Right cardiac atrium (tissue), 5 donors: Measurements from ENCODE around the gene PPDPF. TPM values are rescaled to one million over a fixed set of nuclear protein-coding genes. Genes with fewer than 3 reads are reported as not detected.
A peak's percentile ranks its signal among the peaks of the same experiment; 100 is the strongest.

Experiments
- ATAC-seq, 2 donors: fragments of 200-7000 bp; cut with Tn5 transposase; one replicate each; pipeline versions ENCODE4 v1.8.0 to v1.9.1; 2020; ENCODE audit warnings: moderate library complexity in 2 of 2, mild to moderate bottlenecking in 1 of 2
- DNase-seq, 3 donors: peaks; one replicate each; pipeline ENCODE4 v3.0.0-alpha.2; 2020
- H3K27ac ChIP-seq: one replicate; pipeline ENCODE4 v1.5.1; 2013; ENCODE audit warnings: mild to moderate bottlenecking, low read length, control low read depth, moderate library complexity
- H3K27me3 ChIP-seq: one replicate; pipeline ENCODE4 v1.6.1; 2013; ENCODE audit not compliant: control insufficient read depth, insufficient read depth
- H3K4me1 ChIP-seq: one replicate; pipeline ENCODE4 v1.6.1; 2013; ENCODE audit warnings: low read length; ENCODE audit not compliant: control insufficient read depth, insufficient read depth
- H3K4me3 ChIP-seq: one replicate; pipeline ENCODE4 v1.5.1; 2013; ENCODE audit warnings: low read length, control low read depth
- H3K9me3 ChIP-seq: one replicate; pipeline ENCODE4 v1.6.1; 2013; ENCODE audit warnings: low read length; ENCODE audit not compliant: control insufficient read depth
- WGBS: extraction: QIAGEN DNeasy Blood & Tissue Kit; methylation state at CpG from one replicate; pipeline ENCODE4 v1.1.7; 2013; 5-methylcytosine and 5-hydroxymethylcytosine counted together
- intact Hi-C, 4 donors: fragments of 100-400 bp; cut with DNase I; formaldehyde crosslinking; loops; one replicate each; pipeline versions ENCODE4 v1.11.0 to v1.14.0; 2022 to 2023
- long read RNA-seq, 4 donors: library from polyadenylated mRNA; unstranded; transcript quantifications; one replicate each; pipeline ENCODE4 v2.0.0, GENCODE V29; 2020 to 2021
- polyA plus RNA-seq: library from polyadenylated mRNA; stranded (reverse); fragments of 200-250 nt; gene quantifications from one replicate; pipeline ENCODE4 v1.2.3, GENCODE V29; 2013
- total RNA-seq, 4 donors: library from RNA; stranded (reverse); fragmentation: NEBNext Ultra II Directional; extraction: Animal tissue kit (Norgen Biotek cat#: 25700); gene quantifications; one replicate each; pipeline ENCODE4 v1.2.1, GENCODE V29; 2021
- donor health status: healthy with polysubstance abuse.
- donor health status: DM: no; HTN: yes; CAD: no.
- donor health status: DM: no; HTN: no; CAD: no.
- donor health status: DM: no; HTN: yes; CAD: no; lungs with severe emphysema.
- donor health status: DM: yes; HTN: yes; CAD: no.

PPDPF gene, protein sequence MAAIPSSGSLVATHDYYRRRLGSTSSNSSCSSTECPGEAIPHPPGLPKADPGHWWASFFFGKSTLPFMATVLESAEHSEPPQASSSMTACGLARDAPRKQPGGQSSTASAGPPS
- total RNA-seq (100 to 1,000 TPM; 143 to 244 (median 223) TPM), polyA plus RNA-seq (276 TPM)
- long read RNA-seq, donor 1, transcript PPDPF-202 (4 exons, 868 nt): major isoform, 20 of 20 reads
- long read RNA-seq, donor 1, partial matches to known transcripts: 0 of 20 reads
- long read RNA-seq, donor 1, other reads (novel, unspliced or antisense): 0 of 20 reads
- long read RNA-seq, donor 2, transcript PPDPF-202 (4 exons, 868 nt): major isoform, 36 of 42 reads
- long read RNA-seq, donor 2, partial matches to known transcripts: 2 of 42 reads
- long read RNA-seq, donor 2, other reads (novel, unspliced or antisense): 4 of 42 reads
- long read RNA-seq, donor 3, partial matches to known transcripts: 0 of 1 reads
- long read RNA-seq, donor 3, other reads (novel, unspliced or antisense): 1 of 1 reads
- long read RNA-seq, donor 4, transcript PPDPF-202 (4 exons, 868 nt): major isoform, 15 of 20 reads
- long read RNA-seq, donor 4, partial matches to known transcripts: 4 of 20 reads
- long read RNA-seq, donor 4, other reads (novel, unspliced or antisense): 0 of 20 reads

DNA sequence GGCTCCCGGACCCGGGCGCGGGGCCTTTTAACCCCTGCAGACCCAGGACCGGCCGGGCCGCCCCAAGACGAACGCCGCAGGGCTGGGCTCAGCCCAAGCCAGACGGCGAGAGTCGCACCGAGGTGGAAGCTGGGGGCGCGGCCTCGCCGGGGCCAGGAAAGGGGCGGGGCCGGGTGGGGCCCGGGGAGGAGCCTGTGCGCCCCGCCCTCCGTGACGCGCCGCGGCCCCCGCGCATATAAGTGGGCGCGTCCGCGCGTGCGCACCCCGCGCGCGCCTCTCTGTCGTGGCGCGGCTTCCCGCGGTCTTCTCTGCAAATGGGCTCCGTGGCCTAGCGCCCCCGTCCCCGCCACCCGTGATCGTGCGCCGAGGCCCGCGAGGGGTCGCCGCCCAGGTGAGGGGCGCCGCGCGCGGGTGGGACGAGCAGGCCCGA lies at the start of gene PPDPF:
PPDPF (plus strand) TSS at position 262 of the 430 bp plus-strand sequence. CDS start 544 bp downstream, outside the sequence.
- Histone ChIP-seq H3K4me1 (peaks cover 5% of the 10 kb centered on the region), H3K9me3 (no peaks in the 10 kb centered on the region), H3K27ac (peak within 1 kb of the TSS; percentile 73), H3K27me3 (no peaks in the 10 kb centered on the region), H3K4me3 (peak within 1 kb of the TSS; percentile 80)
- peak; percentile 83 to 96 (median 94) for DNase-seq
- intact Hi-C loops: loop anchor here in 1 of 4 donors (5.0 kb wide), 1 partner anchor 78 kb away; no protein-coding TSS in a partner anchor
- WGBS: under 1% methylated on average over 64 of the region's 64 CpGs
- peak; percentile 89 to 90 for ATAC-seq

DNA sequence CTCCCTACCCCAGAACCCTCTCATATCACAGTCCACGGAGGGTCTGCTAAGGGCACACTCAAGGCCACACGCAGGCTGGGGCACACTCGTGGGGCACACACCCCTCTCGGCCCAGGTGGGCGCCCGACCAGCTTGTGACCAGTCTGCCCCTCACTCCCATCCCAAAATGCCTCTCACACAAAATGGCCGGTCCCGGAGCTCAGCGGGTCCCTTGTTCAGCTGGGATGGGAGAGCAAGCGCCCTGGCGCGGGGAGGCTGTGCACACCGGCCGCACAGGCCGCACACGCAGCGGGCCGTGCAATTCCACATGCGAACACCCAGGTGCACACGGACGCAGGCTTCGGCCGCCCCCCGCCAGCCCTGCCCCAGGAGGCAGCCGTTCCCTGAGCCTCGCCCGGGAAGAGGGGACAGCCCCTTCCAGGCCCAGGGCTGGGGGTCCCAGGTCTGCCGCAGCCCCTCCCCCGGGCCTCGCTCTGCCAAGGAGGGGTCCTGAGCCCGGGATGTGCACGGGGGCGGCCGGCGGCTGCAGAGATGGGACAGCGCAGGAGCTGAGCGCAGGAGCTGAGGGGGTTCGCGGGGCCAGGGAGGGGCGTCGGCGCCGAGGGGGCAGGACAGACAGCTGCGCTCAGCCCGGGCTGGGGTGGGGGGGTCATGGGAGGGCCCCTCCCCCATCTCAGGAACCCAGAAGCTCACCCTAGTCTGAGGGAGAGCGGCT lies 49.4 kb upstream of the PPDPF start:
- H3K4me3 ChIP-seq: no peak overlapping the region
- H3K27ac ChIP-seq: no peak overlapping the region
- no peak for DNase-seq
- ATAC-seq: no peak
- H3K4me1 ChIP-seq: no peaks in the 10 kb centered on the region
- H3K9me3 ChIP-seq: no peaks in the 10 kb centered on the region
- 14% methylated on average over 46 of the region's 46 CpGs for WGBS
- intact Hi-C loops: no loop called here
- H3K27me3 ChIP-seq: no peaks in the 10 kb centered on the region

DNA sequence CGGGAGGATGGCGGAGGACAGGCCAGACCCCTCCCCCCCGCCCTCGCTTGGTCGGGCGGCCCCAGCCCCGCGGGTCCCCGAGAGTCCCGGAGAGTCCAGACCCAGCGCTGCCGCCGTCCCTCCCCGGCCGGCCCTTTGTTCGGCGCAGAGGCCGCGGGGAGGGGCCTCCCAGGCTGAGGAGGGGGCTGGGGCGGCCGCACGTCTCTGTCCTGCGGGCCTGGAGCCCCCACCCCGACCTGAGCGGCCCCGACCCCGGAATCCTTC lies 48.9 kb upstream of the PPDPF start:
- Histone ChIP-seq H3K9me3 (no peaks in the 10 kb centered on the region), H3K4me3 (no peak overlapping the region), H3K4me1 (no peaks in the 10 kb centered on the region), H3K27ac (no peak overlapping the region), H3K27me3 (no peaks in the 10 kb centered on the region)
- intact Hi-C loops: no loop called here
- DNase-seq (no peak), ATAC-seq (no peak)
- WGBS: under 1% methylated on average over 27 of the region's 27 CpGs

DNA sequence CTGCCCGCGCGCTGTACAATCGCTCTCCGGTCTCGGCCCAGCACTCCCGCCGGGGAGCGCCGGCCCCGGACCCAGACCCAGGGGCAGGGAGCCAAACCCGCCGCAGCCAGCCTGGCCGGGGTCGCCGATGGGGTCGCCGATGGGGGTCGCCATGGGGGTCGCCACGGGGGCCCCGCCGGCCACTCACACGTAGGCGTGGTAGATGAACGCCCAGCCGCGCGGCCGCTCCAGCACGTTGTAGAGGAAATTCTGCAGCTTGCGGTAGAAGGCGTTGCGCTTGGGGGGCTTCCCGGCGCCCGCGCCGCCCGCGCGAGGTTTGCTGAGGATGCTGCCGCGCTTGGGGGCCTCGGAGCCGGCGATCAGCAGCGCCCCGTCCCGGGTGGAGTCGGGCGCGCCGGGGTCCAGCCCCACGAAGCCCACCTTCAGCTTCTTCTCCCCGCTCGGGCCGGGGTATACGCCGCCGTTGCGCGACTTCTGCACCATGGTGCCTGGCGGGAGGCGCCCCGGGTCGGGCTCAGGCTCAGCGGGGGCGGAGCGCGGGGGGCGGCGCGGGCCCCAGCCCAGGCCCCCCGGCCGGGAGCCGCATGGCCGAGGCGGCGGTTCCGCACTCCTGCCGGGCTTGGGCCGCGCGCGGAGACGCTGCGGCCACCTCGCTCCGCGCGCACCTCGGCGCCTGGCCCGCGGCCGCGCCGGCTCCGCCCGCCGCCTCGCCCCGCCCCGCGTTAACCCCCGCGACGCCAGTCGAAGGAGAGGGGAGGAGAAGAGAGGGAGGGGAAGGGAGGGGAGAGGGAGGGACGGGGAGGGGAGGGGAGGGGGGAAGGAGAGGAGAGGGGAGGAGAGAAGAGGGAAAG lies 48.4 kb upstream of the PPDPF start, which contains the start of gene KCNQ2:
KCNQ2 (minus strand) TSS at position 675 of the 851 bp plus-strand sequence; CDS start at position 483, 192 bp downstream.
- Histone ChIP-seq H3K27ac (no peak within 1 kb of the TSS), H3K4me1 (no peaks in the 10 kb centered on the region), H3K9me3 (no peaks in the 10 kb centered on the region), H3K4me3 (peak within 1 kb of the TSS; percentile 9), H3K27me3 (no peaks in the 10 kb centered on the region)
- DNase-seq (no peak), ATAC-seq (no peak)
- intact Hi-C loops: no loop called here
- WGBS: under 1% methylated on average over 110 of the region's 111 CpGs

DNA sequence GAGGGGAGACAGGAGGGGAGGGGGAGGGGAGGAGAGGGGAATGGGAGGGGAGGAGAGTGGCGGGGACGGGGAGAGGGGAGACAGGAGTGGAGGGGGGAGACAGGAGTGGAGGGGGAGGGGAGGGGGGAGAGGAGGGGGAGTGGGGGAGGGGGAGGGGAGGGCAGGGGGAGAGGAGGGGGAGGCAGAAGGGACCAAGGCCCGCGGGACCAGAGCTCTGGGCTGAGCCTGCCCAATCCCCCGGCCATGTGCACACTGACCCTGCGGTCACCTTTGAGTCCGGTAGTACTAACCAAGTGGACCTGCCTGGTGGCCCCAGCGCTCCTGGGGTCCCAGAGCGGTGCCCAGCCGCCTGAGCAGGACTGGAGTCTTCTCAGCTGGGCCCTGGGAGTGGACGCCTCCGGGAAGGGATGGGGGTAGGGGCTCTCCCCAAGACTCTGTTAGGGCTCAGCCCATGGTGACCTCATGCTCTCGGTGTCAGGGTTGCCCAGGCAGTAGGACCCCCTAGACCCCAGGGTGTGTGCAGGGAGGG lies 47.6 kb upstream of the PPDPF start:
- H3K4me1 ChIP-seq: no peaks in the 10 kb centered on the region
- no peaks in the 10 kb centered on the region for H3K9me3 ChIP-seq
- DNase-seq (no peak), ATAC-seq (no peak)
- intact Hi-C loops: no loop called here
- H3K27me3 ChIP-seq: no peaks in the 10 kb centered on the region
- 45% methylated on average over 11 of the region's 13 CpGs for WGBS
- no peak overlapping the region for H3K27ac ChIP-seq
- H3K4me3 ChIP-seq: no peak overlapping the region

DNA sequence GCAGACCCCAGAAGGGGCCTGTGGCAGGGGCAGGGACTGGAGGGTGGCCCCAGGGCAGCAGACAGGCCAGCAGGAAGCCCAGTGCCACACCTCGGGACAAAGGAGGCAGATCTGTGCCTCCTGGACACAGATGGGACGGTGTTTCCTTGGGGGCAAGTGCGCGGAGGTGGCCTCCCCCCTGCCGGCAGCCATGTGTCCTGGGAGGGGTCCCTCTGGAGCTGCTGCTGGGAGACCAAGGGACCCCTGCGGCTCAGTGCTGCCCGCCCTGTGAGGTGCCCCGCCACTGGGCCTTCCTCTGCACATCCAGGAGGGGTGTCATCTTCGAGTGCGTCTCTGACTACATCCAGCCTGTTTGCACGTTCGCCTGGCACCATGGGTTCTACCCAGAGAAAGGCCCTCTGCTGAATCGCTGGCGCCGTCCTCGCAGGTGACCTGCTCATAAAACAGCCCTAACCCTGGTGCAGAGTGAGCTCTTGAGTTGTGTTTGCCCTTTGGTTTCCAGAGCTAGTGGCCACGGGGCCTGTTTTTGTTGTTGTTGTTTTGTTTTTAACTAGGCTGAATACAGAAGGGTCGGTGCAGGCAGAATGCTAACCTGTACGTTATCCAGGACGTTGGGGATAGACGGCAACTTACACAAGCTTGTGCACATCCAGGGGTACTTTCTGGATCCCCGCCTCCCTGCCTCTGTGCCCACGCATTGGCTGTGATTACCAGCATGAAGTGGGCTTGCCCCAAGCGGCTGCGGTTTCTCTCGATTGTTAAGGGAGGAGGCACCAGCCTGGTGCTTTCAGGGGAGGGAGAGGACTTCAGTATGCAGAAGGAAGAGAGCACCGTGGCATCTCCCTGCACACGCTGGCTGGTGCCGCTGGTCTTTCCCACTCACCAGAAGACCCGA lies 46.8 kb upstream of the PPDPF start:
- ATAC-seq (no peak), DNase-seq (no peak)
- WGBS: 38% methylated on average over 30 of the region's 30 CpGs
- H3K9me3 ChIP-seq: no peaks in the 10 kb centered on the region
- H3K27ac ChIP-seq: no peak overlapping the region
- H3K4me3 ChIP-seq: no peak overlapping the region
- intact Hi-C loops: no loop called here
- no peaks in the 10 kb centered on the region for H3K27me3 ChIP-seq
- H3K4me1 ChIP-seq: no peaks in the 10 kb centered on the region

DNA sequence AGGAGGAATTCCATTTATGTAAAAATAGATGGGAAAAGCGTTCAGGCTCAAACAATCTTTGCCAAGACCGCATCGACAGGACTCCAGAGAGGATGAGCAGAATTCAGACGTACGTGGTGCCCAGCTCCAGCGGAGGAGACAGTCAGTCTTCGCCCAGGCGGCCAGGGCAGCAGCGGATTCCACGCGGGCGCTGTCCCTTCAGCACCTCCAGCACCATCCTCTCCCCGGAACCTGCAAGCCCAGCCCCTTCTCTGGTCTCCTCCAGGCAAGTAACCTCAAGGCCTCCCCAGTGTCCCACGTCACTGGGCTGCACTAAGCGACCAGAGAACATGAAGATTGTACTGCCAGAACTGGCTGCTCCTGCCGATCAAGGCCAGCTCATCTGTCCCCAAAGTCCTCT lies 45.4 kb upstream of the PPDPF start:
- no peak for DNase-seq
- Histone ChIP-seq H3K27ac (no peak overlapping the region), H3K4me3 (no peak overlapping the region), H3K27me3 (no peaks in the 10 kb centered on the region), H3K4me1 (no peaks in the 10 kb centered on the region), H3K9me3 (no peaks in the 10 kb centered on the region)
- intact Hi-C loops: no loop called here
- 9% methylated on average over 16 of the region's 16 CpGs for WGBS
- peak in 1 of 2 donors; percentile 18 for ATAC-seq

DNA sequence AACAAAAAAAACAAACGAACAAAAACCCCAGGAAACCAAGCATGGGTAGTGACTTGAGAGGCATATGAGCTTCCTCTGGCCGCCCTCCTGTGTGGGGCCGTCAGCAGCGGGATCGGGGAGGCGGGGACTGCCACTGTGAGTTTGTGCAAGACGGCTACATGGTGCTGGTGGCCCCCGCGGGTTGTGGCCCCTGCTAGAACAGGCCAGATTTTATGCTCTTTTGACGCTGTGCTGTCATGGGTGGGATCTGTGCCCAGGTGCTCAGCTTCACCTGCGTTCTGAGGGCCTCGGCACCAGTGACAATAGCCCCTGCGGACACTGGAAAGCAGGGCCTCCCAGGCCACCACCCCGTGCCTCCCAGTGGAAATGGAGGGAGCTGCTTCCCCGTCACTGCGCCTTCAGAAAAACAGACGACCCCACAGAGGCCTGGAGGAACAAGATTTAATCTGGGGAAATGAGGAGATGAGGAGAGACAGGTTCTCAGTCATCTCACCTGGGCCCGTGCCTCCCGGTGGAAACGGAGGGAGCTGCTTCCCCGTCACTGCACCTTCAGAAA lies 43.4 kb upstream of the PPDPF start:
- DNase-seq (no peak), ATAC-seq (no peak)
- no peaks in the 10 kb centered on the region for H3K27me3 ChIP-seq
- H3K9me3 ChIP-seq: no peaks in the 10 kb centered on the region
- WGBS: 39% methylated on average over 21 of the region's 21 CpGs
- H3K27ac ChIP-seq: no peak overlapping the region
- no peaks in the 10 kb centered on the region for H3K4me1 ChIP-seq
- intact Hi-C loops: no loop called here
- no peak overlapping the region for H3K4me3 ChIP-seq

DNA sequence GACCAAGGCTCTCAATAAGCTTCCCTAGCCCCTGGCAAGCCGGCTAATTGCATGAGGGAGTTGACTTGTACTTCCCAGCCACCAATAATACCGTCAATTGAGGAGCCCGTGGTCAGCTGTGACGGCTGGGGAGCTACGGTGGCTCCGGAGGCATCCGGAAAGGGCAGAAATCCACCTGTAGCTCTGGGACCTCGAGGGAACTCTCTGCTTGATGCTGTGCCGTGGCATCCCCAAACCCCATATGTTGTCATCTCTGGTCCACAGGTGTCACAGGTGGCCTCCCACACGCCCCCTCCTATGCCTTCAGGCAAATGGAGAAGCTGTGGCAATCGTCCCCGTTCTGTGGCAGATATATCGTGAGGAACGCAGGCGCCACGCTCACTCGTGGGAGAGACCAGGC lies 42.6 kb upstream of the PPDPF start:
- no peak overlapping the region for H3K27ac ChIP-seq
- no peaks in the 10 kb centered on the region for H3K27me3 ChIP-seq
- H3K9me3 ChIP-seq: no peaks in the 10 kb centered on the region
- ATAC-seq: no peak
- no peaks in the 10 kb centered on the region for H3K4me1 ChIP-seq
- 67% methylated on average over 17 of the region's 17 CpGs for WGBS
- intact Hi-C loops: no loop called here
- H3K4me3 ChIP-seq: no peak overlapping the region
- no peak for DNase-seq
